Parathyroid adenoma (tissue), 2 donors: ENCODE measurements around the gene PLXNA4.

Experiments
- H2AFZ ChIP-seq: fragments of 300-600 bp; sonication (generic); one replicate; pipeline ENCODE4 v1.7.0; 2017; ENCODE audit warnings: antibody characterized with exemption, mild to moderate bottlenecking
- H3K27ac ChIP-seq: fragments of 300-600 bp; sonication (generic); one replicate; pipeline ENCODE4 v1.7.0; 2017
- H3K27me3 ChIP-seq: fragments of 300-600 bp; sonication (generic); one replicate; pipeline ENCODE4 v1.7.0; 2017; ENCODE audit warnings: low read length; ENCODE audit not compliant: control insufficient read depth, insufficient read depth
- H3K36me3 ChIP-seq: fragments of 300-600 bp; sonication (generic); one replicate; pipeline ENCODE4 v1.7.0; 2017; ENCODE audit warnings: low read length; ENCODE audit not compliant: control insufficient read depth, insufficient read depth
- H3K4me1 ChIP-seq: fragments of 300-600 bp; sonication (generic); one replicate; pipeline ENCODE4 v1.7.0; 2017; ENCODE audit warnings: control low read depth
- H3K4me2 ChIP-seq: fragments of 300-600 bp; sonication (generic); one replicate; pipeline ENCODE4 v1.7.0; 2017; ENCODE audit warnings: low read length
- H3K4me3 ChIP-seq: fragments of 300-600 bp; sonication (generic); one replicate; pipeline ENCODE4 v1.7.0; 2017; ENCODE audit warnings: low read depth, low read length
- H3K79me2 ChIP-seq: fragments of 300-600 bp; sonication (generic); one replicate; pipeline ENCODE4 v1.7.0; 2017; ENCODE audit warnings: control low read depth
- H3K9ac ChIP-seq: fragments of 300-600 bp; sonication (generic); one replicate; pipeline ENCODE4 v1.7.0; 2017; ENCODE audit warnings: mild to moderate bottlenecking
- H3K9me3 ChIP-seq: fragments of 300-600 bp; sonication (generic); one replicate; pipeline ENCODE4 v1.7.0; 2017; ENCODE audit warnings: low read length; ENCODE audit not compliant: control insufficient read depth
- CTCF ChIP-seq: fragments of 300-600 bp; sonication (generic); IDR thresholded peaks from one replicate; pipeline ENCODE4 v1.7.0; 2017; ENCODE audit warnings: antibody characterized with exemption, mild to moderate bottlenecking
- donor health status: primary hyperparathyroidism.

Gene PLXNA4

GRCh38 chr7:132430041-132430855 lies 146.0 kb downstream of the PLXNA4 start:
- no peak overlapping the region for H3K4me3 ChIP-seq
- H3K27me3 ChIP-seq = no peaks in the 10 kb centered on the region
- no peak for TF ChIP-seq CTCF
- no peaks in the 10 kb centered on the region for H3K4me1 ChIP-seq
- H3K36me3 ChIP-seq = no peaks in the 10 kb centered on the region
- no peak overlapping the region for H3K9ac ChIP-seq
- no peaks in the 10 kb centered on the region for H3K9me3 ChIP-seq
- H3K4me2 ChIP-seq = no peak overlapping the region
- H3K79me2 ChIP-seq = no peaks in the 10 kb centered on the region
- H3K27ac ChIP-seq = no peak overlapping the region
- H2AFZ ChIP-seq = no peak overlapping the region

GRCh38 chr7:132429181-132429580 lies 147.1 kb downstream of the PLXNA4 start:
- Histone ChIP-seq H3K4me1 (no peaks in the 10 kb centered on the region), H3K4me3 (no peak overlapping the region), H3K79me2 (no peaks in the 10 kb centered on the region), H3K36me3 (no peaks in the 10 kb centered on the region), H3K9ac (no peak overlapping the region), H2AFZ (no peak overlapping the region), H3K4me2 (no peak overlapping the region), H3K27me3 (no peaks in the 10 kb centered on the region), H3K9me3 (no peaks in the 10 kb centered on the region), H3K27ac (no peak overlapping the region)
- TF ChIP-seq CTCF = no peak

GRCh38 chr7:132428247-132428919 lies 147.9 kb downstream of the PLXNA4 start:
- no peaks in the 10 kb centered on the region for H3K79me2 ChIP-seq
- H3K9ac ChIP-seq = no peak overlapping the region
- no peak overlapping the region for H2AFZ ChIP-seq
- H3K36me3 ChIP-seq = no peaks in the 10 kb centered on the region
- no peaks in the 10 kb centered on the region for H3K9me3 ChIP-seq
- no peaks in the 10 kb centered on the region for H3K4me1 ChIP-seq
- H3K4me3 ChIP-seq = no peak overlapping the region
- H3K27me3 ChIP-seq = no peaks in the 10 kb centered on the region
- no peak for TF ChIP-seq CTCF
- H3K4me2 ChIP-seq = no peak overlapping the region
- no peak overlapping the region for H3K27ac ChIP-seq

- Histone ChIP-seq H3K4me2 (no peak overlapping the region), H3K36me3 (no peaks in the 10 kb centered on the region), H3K9me3 (no peaks in the 10 kb centered on the region), H3K9ac (no peak overlapping the region), H3K4me3 (no peak overlapping the region), H3K79me2 (no peaks in the 10 kb centered on the region), H3K27me3 (no peaks in the 10 kb centered on the region), H3K4me1 (no peaks in the 10 kb centered on the region), H3K27ac (no peak overlapping the region), H2AFZ (no peak overlapping the region)
- no peak for TF ChIP-seq CTCF
Measured at GRCh38 chr7:132425942-132426341, 150.3 kb downstream of the PLXNA4 start.
